ENCODE measurements around the gene EMC1.
"Not testable (repeated sequence)": the region's sequence is repeated elsewhere in the genome, so short reads cannot be mapped to it uniquely, and the experiment has no call there.

EMC1 gene

GRCh38 chr1:19270343-19270730 lies 19.0 kb upstream of the EMC1 start:
- POLR2A ChIA-PET; H3K27ac ChIP-seq (ENCODE audit: extremely low read depth, low read depth, low read length); H3K4me1 ChIP-seq (ENCODE audit: control insufficient read depth, insufficient read depth, low read length); H3K9me3 ChIP-seq (ENCODE audit: control insufficient read depth, insufficient read depth, low read depth, low read length); H3K4me3 ChIP-seq (ENCODE audit: low read depth, low read length): not testable (repeated sequence)
- peak; percentile 59 for TF ChIP-seq ZNF341 (tag by site-specific recombination; IDR thresholded peaks at IDR 0.05; ENCODE audit: low read depth)
- TF ChIP-seq KLF1 (tag by site-specific recombination; IDR thresholded peaks at IDR 0.05): peak; percentile 56; the same call in 1 of the 2 replicates
- CTCF ChIA-PET: interaction anchor here (0.7 kb wide), 1 partner anchor 59 kb away, joined by 3 read pairs; no protein-coding TSS in a partner anchor
- peaks cover 0 to 22% of the 10 kb centered on the region in 2 experiments; a peak in 1 of 3 replicates for H3K36me3 ChIP-seq (ENCODE audit: control insufficient read depth in 2 of 2, insufficient read depth in 1 of 2, low read length in 2 of 2)

DNA sequence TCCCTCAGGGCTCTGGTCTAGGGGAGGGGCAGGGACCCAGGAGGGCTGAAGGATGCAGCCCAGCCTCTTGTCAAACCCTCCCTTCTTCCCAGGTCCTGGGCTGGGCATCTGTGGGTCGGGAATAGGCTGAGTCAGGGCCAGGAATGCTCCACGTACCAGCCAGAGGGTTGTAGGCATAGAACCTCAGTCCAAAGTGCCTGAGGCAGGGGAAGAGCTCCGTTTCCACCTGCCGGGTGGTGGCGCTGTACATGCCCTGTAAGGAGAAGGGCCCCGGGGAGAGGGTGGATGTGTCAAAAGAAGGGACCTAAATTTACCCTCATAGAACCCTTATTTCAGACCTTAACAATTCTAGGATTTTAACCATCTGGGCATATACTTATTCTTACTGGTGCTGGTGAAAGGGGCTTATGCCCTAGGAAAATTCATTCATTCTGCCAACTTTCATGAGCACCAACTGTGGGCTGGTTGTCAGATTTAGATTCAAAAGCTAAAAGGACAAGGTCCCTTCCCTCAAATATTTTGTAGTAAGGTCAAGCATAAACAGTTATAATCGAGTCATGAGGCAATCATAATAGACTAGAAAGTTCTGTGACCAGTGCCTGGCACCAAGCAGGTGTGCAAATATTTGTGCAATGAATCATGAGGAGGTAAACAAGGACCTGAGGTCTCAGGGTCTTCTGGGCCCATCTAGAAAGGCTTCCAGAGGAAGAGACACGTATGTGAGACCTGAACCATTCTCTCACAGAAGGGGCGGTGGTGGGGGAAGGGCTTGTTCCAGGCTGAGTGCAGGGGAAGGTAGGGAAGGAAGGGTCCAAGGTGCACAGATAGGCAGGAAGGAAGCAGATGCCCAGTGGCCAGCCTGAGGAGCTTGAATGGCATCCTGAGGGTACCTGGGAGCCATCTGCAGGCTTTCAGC lies 18.4 kb upstream of the EMC1 start:
- CTCF ChIA-PET: interaction anchor here (0.6 to 1.3 kb wide), 5 partner anchors 9 to 384 kb away, joined by 3 read pairs; no protein-coding TSS in a partner anchor
- H3K36me3 ChIP-seq (ENCODE audit: control insufficient read depth in 2 of 2, insufficient read depth in 1 of 2, low read length in 2 of 2): peaks cover 0 to 22% of the 10 kb centered on the region in 2 experiments; a peak in 1 of 3 replicates
- H3K4me1 ChIP-seq (ENCODE audit: control insufficient read depth, insufficient read depth, low read length); H3K9me3 ChIP-seq (ENCODE audit: control insufficient read depth, insufficient read depth, low read depth, low read length); H3K4me3 ChIP-seq (ENCODE audit: low read depth, low read length); POLR2A ChIA-PET; H3K27ac ChIP-seq (ENCODE audit: extremely low read depth, low read depth, low read length): not testable (repeated sequence)

GRCh38 chr1:19268445-19268844 lies 17.1 kb upstream of the EMC1 start:
- H3K4me1 ChIP-seq (ENCODE audit: control insufficient read depth, insufficient read depth, low read length): no peaks in the 10 kb centered on the region
- no peak overlapping the region for H3K4me3 ChIP-seq (ENCODE audit: low read depth, low read length)
- CTCF ChIA-PET: interaction anchor here (0.9 to 1.3 kb wide), 2 partner anchors 11 to 385 kb away, joined by 3 read pairs; no protein-coding TSS in a partner anchor
- POLR2A ChIA-PET: interaction anchor here (1.0 kb wide), 1 partner anchor 17 kb away, joined by 3 read pairs; the partner anchor contains the start of genes EMC1 and MRTO4
- H3K9me3 ChIP-seq (ENCODE audit: control insufficient read depth, insufficient read depth, low read depth, low read length): no peaks in the 10 kb centered on the region
- H3K27ac ChIP-seq (ENCODE audit: extremely low read depth, low read depth, low read length): no peak overlapping the region
- TF ChIP-seq ZNF747 (tag by site-specific recombination; IDR thresholded peaks at IDR 0.05): no peak
- TF ChIP-seq ZFHX2 (tag by site-specific recombination; conservative IDR thresholded peaks at IDR 0.05): no peak
- TF ChIP-seq ZSCAN18 (tag by site-specific recombination; IDR thresholded peaks at IDR 0.05): no peak
- TF ChIP-seq CTCF (tag by site-specific recombination; IDR thresholded peaks at IDR 0.05): no peak
- TF ChIP-seq MEIS1 (CRISPR knock-in tag; IDR thresholded peaks at IDR 0.05; ENCODE audit: borderline replicate concordance): no peak
- TF ChIP-seq ZFP41 (tag by site-specific recombination; IDR thresholded peaks at IDR 0.05; ENCODE audit: borderline replicate concordance): no peak
- TF ChIP-seq ZNF623 (tag by site-specific recombination; IDR thresholded peaks at IDR 0.05): no peak
- TF ChIP-seq ZNF26 (tag by site-specific recombination; IDR thresholded peaks at IDR 0.05): no peak
- TF ChIP-seq ZNF175 (tag by site-specific recombination; IDR thresholded peaks at IDR 0.05): no peak
- TF ChIP-seq, protein P1, sequence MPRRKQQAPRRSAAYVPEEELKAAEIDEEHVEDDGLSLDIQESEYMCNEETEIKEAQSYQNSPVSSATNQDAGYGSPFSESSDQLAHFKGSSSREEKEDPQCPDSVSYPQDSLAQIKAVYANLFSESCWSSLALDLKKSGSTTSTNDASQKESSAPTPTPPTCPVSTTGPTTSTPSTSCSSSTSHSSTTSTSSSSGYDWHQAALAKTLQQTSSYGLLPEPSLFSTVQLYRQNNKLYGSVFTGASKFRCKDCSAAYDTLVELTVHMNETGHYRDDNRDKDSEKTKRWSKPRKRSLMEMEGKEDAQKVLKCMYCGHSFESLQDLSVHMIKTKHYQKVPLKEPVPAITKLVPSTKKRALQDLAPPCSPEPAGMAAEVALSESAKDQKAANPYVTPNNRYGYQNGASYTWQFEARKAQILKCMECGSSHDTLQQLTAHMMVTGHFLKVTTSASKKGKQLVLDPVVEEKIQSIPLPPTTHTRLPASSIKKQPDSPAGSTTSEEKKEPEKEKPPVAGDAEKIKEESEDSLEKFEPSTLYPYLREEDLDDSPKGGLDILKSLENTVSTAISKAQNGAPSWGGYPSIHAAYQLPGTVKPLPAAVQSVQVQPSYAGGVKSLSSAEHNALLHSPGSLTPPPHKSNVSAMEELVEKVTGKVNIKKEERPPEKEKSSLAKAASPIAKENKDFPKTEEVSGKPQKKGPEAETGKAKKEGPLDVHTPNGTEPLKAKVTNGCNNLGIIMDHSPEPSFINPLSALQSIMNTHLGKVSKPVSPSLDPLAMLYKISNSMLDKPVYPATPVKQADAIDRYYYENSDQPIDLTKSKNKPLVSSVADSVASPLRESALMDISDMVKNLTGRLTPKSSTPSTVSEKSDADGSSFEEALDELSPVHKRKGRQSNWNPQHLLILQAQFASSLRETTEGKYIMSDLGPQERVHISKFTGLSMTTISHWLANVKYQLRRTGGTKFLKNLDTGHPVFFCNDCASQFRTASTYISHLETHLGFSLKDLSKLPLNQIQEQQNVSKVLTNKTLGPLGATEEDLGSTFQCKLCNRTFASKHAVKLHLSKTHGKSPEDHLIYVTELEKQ (tag by site-specific recombination; IDR thresholded peaks at IDR 0.05; ENCODE audit: borderline replicate concordance): no peak
- no peak for TF ChIP-seq GLI2 (tag by site-specific recombination; IDR thresholded peaks at IDR 0.05; ENCODE audit: borderline replicate concordance, low read depth)
- no peak for TF ChIP-seq ZNF529 (tag by site-specific recombination; IDR thresholded peaks at IDR 0.05; ENCODE audit: insufficient replicate concordance)
- TF ChIP-seq ZNF660 (tag by site-specific recombination; IDR thresholded peaks at IDR 0.05): no peak
- TF ChIP-seq ZNF560 (tag by site-specific recombination; IDR thresholded peaks at IDR 0.05; ENCODE audit: borderline replicate concordance): no peak
- peaks cover 0 to 19% of the 10 kb centered on the region in 2 experiments; a peak in 1 of 3 replicates for H3K36me3 ChIP-seq (ENCODE audit: control insufficient read depth in 2 of 2, insufficient read depth in 1 of 2, low read length in 2 of 2)

Measured in HEK293 (cell line).